SJSA1 (cell line): ENCODE data around the gene FRMD5. TPM values are rescaled to one million over a fixed set of nuclear protein-coding genes. Genes with fewer than 3 reads are reported as not detected.
"Not testable (repeated sequence)": the region's sequence is repeated elsewhere in the genome, so short reads cannot be mapped to it uniquely, and the experiment has no call there.

ENCODE experiments used
- DNase-seq, 2 experiments: peaks; one replicate each; pipeline ENCODE4 v3.0.0-alpha.2; 2015 to 2020; ENCODE audit warnings: low spot score in 2 of 2, low read depth in 1 of 2
- H3K27ac ChIP-seq: fragments of 250-450 bp; sonication (Bioruptor Pico); 2 replicates; pipeline ENCODE4 v1.5.1; 2020; ENCODE audit warnings: mild to moderate bottlenecking, moderate library complexity
- H3K27me3 ChIP-seq: fragments of 250-450 bp; sonication (Bioruptor Pico); replicated peaks from 2 replicates; pipeline ENCODE4 v1.5.1; 2020; ENCODE audit warnings: mild to moderate bottlenecking, moderate library complexity
- H3K36me3 ChIP-seq: fragments of 250-450 bp; sonication (Bioruptor Pico); 2 replicates; pipeline ENCODE4 v1.5.1; 2020; ENCODE audit warnings: mild to moderate bottlenecking
- H3K4me1 ChIP-seq: fragments of 250-450 bp; sonication (Bioruptor Pico); replicated peaks from 2 replicates; pipeline ENCODE4 v1.6.1; 2021; ENCODE audit warnings: mild to moderate bottlenecking
- H3K4me3 ChIP-seq: fragments of 250-450 bp; sonication (Bioruptor Pico); 2 replicates; pipeline ENCODE4 v1.5.1; 2020; ENCODE audit warnings: mild to moderate bottlenecking
- H3K9me3 ChIP-seq: fragments of 250-450 bp; sonication (Bioruptor Pico); replicated peaks from 2 replicates; pipeline ENCODE4 v1.5.1; 2020; ENCODE audit warnings: mild to moderate bottlenecking
- total RNA-seq: library from RNA; depleted of rRNA; stranded (reverse); fragments of >200 nt; shearing (Covaris generic); gene quantifications from 2 replicates; pipeline ENCODE4 v1.2.3, GENCODE V29; 2014

FRMD5 gene
- total RNA-seq, 1 experiment from 2014 or later: 3.8 TPM

DNA sequence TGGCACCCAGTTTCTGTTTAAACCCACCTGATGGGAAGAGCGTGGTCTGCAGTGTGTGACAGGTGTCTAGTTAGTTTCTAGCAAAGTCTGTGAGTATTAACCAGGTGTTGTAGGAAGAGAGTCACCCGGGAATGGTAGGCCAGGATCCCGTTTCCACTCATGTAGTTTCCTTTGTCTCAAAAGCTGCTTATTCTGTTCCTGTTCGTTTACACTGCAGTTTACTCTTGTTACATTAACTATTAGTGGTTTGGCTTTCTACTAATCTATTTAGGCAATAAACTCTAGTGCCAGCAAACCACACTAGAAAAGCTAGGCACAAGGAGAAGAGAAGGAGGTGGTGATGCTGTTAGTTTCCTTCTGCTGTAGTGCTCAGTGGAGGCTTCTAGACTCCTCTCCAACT is 335.5 kb downstream of the FRMD5 start:
- Histone ChIP-seq H3K9me3 (no peaks in the 10 kb centered on the region), H3K27ac (no peak overlapping the region), H3K4me1 (no peaks in the 10 kb centered on the region), H3K36me3 (peaks cover 85% of the 10 kb centered on the region), H3K4me3 (no peak overlapping the region), H3K27me3 (no peaks in the 10 kb centered on the region)
- no peak for DNase-seq

DNA sequence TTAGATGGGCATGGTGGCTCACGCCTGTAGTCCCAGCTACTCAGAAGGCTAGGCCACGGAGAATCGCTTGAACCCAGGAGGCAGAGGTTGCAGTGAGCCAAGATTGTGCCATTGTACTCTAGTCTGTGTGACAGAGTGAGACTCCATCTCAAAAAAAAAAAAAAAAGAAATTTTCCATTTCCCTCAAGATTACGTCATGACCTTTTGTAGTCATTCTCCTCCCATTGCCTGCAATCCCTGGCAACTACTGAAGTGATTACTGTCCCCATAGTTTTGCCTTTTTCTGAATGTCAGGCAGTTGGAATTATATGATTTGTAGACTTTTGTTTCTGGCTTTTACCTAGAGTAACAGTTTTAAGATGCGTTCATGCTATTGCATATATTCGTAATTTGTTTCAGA is 340.3 kb downstream of the FRMD5 start:
- Histone ChIP-seq H3K4me1 (no peaks in the 10 kb centered on the region), H3K27ac (no peak overlapping the region), H3K36me3 (peaks cover 88% of the 10 kb centered on the region), H3K4me3 (no peak overlapping the region), H3K9me3 (no peaks in the 10 kb centered on the region), H3K27me3 (no peaks in the 10 kb centered on the region)
- DNase-seq: no peak

DNA sequence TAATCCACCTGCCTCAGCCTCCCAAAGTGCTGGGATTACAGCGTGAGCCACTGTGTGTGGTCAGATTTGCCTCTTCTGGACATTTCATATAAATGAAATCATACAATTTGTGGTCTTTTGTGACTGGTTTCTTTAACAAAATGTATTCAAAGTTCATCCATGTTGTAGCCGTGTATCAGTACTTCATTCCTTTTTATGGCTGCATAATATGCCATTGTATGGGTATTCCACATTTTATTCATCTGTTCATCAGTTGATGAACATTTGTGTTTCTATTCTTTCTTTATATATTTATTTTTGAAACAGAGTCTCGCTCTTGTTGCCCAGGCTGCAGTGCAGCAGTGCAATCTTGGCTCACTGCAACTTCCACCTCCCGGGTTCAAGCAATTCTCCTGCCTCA is 342.5 kb downstream of the FRMD5 start:
- Histone ChIP-seq H3K27me3 (no peaks in the 10 kb centered on the region), H3K36me3 (peaks cover 83% of the 10 kb centered on the region), H3K9me3 (no peaks in the 10 kb centered on the region), H3K4me3 (no peak overlapping the region), H3K27ac (no peak overlapping the region), H3K4me1 (no peaks in the 10 kb centered on the region)
- DNase-seq: no peak

DNA sequence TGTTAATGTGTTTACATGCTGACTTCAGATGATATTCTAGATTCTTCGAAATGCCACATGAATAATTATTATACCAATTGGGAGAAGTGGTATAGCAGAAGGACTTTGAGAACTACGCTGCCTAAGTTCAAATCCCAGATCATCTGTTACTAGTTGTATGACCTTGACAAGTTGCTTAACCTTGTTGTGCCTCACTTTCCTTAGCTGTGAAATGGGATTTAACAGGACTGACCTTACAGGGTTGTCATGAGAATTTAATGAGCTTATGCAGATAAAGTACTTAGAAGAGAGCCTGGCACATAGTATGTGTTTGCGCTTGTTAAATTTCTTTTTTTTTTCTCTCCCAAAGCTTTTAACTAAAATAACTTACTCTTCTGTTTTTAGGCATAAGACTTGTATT is 343.8 kb downstream of the FRMD5 start:
- Histone ChIP-seq H3K27ac (no peak overlapping the region), H3K4me3 (no peak overlapping the region), H3K27me3 (no peaks in the 10 kb centered on the region), H3K36me3 (peaks cover 86% of the 10 kb centered on the region), H3K9me3 (no peaks in the 10 kb centered on the region), H3K4me1 (no peaks in the 10 kb centered on the region)
- no peak for DNase-seq

DNA sequence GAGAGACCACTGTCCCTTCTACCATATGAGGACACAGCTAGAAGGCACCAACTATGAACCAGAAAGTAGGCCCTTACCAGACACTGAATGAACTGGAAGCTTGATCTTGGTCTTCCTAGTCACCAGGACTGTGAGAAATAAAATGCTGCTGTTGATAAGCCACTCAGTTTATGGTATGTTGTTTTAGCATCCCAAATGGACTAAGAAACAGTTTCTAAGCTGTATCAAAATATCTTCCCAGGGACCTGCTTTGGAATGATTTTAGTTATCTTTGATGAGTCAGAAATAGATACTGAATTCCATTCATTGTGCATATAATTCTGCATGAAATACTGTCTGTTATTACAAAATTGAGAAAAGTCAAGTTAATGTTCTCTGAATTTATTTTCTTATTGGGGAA is 349.6 kb downstream of the FRMD5 start:
- H3K4me3 ChIP-seq: no peak overlapping the region
- DNase-seq: no peak
- H3K9me3 ChIP-seq: no peaks in the 10 kb centered on the region
- H3K27me3 ChIP-seq: no peaks in the 10 kb centered on the region
- no peaks in the 10 kb centered on the region for H3K4me1 ChIP-seq
- H3K36me3 ChIP-seq: peaks cover 80% of the 10 kb centered on the region
- H3K27ac ChIP-seq: no peak overlapping the region

DNA sequence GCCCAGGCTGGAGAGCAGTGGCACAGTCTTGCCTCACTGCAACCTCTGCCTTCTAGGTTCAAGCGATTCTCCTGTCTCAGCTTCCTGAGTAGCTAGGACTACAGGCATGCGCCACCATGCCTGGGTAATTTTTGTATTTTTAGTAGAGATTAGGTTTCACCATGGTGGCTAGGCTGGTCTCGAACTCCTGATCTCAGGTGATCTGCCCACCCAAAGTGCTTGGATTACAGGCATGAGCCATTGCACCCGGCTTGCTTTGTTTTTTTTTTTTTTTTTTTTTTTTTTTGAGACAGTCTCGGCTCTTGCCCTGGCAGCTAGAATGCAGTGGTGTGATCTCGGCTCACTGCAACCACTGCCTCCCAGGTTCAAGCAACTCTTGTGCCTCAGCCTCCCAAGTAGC is 362.6 kb downstream of the FRMD5 start:
- H3K36me3 ChIP-seq: peaks cover 71% of the 10 kb centered on the region
- not testable (repeated sequence) for H3K27me3 ChIP-seq, H3K27ac ChIP-seq, H3K4me1 ChIP-seq, H3K4me3 ChIP-seq, DNase-seq, H3K9me3 ChIP-seq

DNA sequence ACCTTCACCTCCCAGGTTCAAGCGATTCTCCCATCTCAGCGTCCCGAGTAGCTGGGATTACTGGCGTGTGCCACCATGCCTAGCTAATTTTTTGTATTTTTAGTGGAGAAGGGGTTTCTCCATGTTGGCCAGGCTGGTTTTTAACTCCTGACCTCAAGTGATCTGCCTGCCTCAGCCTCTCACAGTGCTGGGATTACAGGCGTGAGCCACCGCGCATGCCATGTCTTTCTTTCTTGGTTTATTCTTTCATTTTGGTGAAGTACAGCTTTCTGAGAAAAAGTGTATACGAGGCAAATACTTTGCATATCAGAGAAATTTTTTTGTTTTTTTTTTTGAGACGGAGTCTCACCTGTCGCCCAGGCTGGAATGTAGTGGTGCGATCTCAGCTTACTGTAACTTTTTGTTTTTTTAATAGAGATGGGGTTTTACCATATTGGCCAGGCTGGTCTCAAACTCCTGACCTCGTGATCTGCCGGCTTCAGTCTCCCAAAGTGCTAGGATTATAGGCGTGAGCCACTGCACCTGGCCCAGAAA is 363.5 kb downstream of the FRMD5 start:
- H3K36me3 ChIP-seq: peaks cover 64% of the 10 kb centered on the region
- not testable (repeated sequence) for DNase-seq, H3K27me3 ChIP-seq, H3K27ac ChIP-seq, H3K9me3 ChIP-seq, H3K4me1 ChIP-seq, H3K4me3 ChIP-seq

DNA sequence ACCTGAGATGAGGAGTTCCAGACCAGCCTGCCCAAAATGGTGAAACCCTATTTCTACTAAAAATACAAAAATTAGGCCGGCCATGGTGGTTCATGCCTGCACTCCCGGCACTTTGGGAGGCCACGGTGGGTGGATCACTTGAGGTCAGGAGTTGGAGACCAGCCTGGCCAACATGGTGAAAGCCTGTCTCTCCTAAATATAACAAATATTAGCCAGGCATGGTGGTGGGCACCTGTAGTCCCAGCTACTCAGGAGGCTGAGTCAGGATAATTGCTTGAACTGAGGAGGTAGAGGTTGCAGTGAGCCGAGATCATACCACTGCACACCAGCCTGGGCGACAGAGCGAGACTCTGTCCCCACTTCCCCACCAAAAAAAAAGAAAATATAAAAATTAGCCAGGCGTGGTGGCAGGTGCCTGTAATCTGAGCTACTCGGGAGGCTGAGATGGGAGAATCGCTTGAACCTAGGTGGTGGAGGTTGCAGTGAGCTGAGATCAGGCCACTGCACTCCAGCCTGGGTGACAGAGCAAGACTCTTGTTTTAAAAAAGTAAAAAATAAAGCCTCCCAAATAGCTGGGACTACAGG is 364.3 kb downstream of the FRMD5 start:
- H3K27me3 ChIP-seq, H3K4me1 ChIP-seq, DNase-seq, H3K9me3 ChIP-seq, H3K27ac ChIP-seq, H3K4me3 ChIP-seq: not testable (repeated sequence)
- peaks cover 56% of the 10 kb centered on the region for H3K36me3 ChIP-seq

DNA sequence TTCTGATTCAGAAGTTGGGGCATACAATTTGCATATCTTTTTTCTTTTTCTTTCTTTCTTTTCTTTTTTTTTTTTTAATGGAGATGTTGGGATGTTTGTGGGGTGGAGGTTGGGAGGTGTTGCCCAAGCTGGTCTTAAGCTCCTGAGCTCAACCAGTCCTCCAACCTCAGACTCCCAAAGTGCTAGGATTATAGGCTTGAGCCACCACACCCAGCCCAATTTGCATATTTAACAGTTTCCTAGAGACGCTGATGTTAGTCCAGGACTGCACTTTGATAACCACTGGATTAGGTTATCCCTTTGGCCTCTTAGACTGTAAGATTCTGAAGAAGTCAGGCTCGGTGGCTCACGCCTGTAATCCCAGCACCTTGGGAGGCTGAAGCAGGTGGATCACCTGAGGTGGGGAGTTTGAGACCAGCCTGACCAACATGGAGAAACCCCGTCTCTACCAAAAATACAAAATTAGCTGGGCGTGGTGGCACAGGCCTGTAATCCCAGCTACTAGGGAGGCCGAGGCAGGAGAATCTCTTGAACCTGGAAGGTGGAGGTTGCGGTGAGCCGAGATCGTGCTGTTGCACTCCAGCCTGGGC is 365.0 kb downstream of the FRMD5 start:
- not testable (repeated sequence) for H3K9me3 ChIP-seq, H3K4me1 ChIP-seq, DNase-seq, H3K27ac ChIP-seq, H3K27me3 ChIP-seq, H3K4me3 ChIP-seq
- H3K36me3 ChIP-seq: peaks cover 56% of the 10 kb centered on the region

DNA sequence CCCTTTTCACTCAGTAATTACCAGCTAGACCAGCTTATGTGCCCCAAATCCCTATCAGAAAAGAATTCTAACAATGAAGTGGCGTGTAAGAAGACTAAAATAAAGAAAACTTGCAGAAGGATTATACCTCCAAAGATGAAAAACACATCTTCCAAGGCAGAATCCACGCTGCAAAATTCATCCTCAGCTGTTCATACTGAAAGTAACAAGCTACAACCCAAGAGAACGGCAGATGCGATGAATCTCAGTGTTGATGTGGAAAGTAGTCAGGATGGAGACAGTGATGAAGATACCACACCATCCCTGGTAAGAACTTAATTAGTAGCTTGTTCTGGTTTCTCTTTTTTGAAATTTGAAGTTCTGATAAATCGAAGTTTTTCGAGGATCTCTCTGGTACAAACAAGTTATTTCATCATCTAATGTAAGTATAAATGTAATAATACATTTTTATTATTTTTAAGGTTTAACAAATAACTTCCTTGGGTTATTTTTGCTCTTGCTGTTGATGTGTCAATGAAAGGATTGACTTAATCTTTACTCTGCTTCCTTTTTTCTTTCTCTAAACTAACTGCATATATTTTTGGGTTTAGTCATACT is 366.9 kb downstream of the FRMD5 start:
- Histone ChIP-seq H3K36me3 (peaks cover 42% of the 10 kb centered on the region), H3K4me3 (peak overlapping the region; percentile 53), H3K27me3 (no peaks in the 10 kb centered on the region), H3K9me3 (no peaks in the 10 kb centered on the region), H3K27ac (peak overlapping the region; percentile 72; the same call in 1 of the 2 replicates), H3K4me1 (peaks cover 15% of the 10 kb centered on the region)
- peak in 1 of 2 experiments; percentile 17 for DNase-seq

DNA sequence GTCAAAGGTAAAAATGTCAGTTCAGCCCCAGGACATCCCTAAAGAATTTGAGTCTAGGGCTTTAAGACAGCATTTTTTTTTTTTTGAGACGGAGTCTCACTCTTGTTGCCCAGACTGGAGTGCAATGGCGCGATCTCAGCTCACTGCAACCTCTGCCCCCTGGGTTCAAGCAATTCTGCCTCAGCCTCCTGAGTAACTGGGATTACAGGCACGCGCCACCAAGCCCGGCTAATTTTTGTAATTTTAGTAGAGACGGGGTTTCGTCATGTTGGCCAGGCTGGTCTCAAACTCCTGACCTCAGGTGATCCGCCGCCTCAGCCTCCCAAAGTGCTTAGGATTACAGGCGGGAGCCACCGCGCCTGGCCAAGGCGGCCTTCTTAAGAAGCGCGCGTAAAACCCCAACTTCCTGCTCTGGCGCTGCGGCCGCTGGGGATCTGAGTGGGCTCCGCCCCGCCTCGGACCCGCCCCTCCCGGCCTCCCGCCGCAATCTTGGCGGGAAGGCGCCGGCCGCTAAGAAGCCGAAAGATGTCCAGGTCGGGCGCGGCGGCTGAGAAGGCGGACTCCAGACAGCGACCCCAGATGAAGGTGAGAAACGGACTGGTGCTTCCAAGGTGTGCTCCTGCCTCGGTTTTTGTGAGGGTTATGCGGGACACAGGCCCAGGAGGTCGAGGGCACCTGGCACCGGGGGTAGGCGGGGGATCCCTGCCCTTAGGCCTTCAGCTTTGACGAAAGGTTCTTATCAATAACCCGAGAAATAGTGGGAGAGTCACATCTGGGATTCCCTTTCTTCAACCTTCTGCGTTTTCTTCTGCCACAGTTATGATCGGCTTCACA is 368.3 kb downstream of the FRMD5 start, which contains the start of gene WDR76:
WDR76 (plus strand) TSS at position 495 of the 834 bp plus-strand sequence; CDS start at position 526, 31 bp downstream.
- Histone ChIP-seq H3K27me3 (no peaks in the 10 kb centered on the region), H3K4me1 (peaks cover 15% of the 10 kb centered on the region), H3K27ac (peak within 1 kb of the TSS; percentile 72), H3K9me3 (no peaks in the 10 kb centered on the region), H3K4me3 (peak within 1 kb of the TSS; percentile 53), H3K36me3 (peaks cover 32% of the 10 kb centered on the region)
- peak; percentile 84 to 89 for DNase-seq

DNA sequence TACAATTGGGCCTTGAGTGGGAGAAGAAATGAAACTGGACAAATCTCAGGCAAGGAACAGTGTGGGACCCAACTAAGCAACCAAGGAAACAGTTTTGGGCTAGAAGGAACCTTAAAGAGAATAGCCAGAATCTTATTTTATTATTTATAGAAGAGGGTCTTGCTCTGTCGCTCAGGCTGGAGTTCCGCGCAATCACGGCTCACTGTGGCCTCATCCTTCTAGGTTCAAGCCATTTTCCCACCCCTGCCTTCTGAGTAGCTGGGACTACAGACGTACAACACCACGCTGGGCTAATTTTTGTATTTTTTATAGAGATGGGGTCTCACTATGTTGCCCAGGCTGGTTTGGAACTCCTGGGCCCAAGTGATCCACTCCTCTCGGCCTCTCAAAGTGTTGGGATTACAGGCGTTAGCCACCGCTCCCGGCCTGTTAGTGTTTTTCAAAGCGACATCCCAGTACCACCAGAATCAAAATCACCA is 369.0 kb downstream of the FRMD5 start:
- DNase-seq: peak in 1 of 2 experiments; percentile 8
- peaks cover 15% of the 10 kb centered on the region for H3K4me1 ChIP-seq
- H3K9me3 ChIP-seq: no peaks in the 10 kb centered on the region
- H3K27me3 ChIP-seq: no peaks in the 10 kb centered on the region
- peaks cover 30% of the 10 kb centered on the region for H3K36me3 ChIP-seq
- no peak overlapping the region for H3K4me3 ChIP-seq
- peak overlapping the region; percentile 72 for H3K27ac ChIP-seq

DNA sequence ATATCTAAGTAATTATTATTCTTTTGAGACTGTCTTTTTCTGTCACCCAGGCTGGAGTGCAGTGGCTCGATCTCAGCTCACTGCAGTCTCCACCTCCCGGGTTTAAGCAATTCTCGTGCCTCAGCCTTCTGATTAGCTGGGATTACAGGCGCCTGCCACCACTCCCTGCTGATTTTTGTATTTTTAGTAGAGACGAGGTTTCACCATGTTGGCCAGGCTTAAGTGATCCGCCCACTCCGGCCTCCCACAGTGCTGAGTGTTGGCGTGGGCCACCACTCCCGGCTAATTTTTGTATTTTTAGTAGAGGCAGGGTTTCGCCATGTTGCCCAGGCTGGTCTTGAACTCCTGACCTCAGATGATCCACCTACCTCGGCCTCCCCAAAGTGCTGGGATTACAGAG is 369.8 kb downstream of the FRMD5 start:
- H3K36me3 ChIP-seq: peaks cover 28% of the 10 kb centered on the region
- not testable (repeated sequence) for H3K27ac ChIP-seq, H3K27me3 ChIP-seq, H3K4me3 ChIP-seq, H3K9me3 ChIP-seq
- DNase-seq: peak in 1 of 2 experiments; percentile 16
- peaks cover 15% of the 10 kb centered on the region for H3K4me1 ChIP-seq
